ENCODE results near the gene TMF1.

TMF1 gene

GRCh38 chr3:69080233-69080920 is 28.2 kb upstream of the TMF1 start, which contains the start of gene UBA3:
Gene UBA3 (minus strand): TSS chr3:69080365. CDS start chr3:69080353, 12 bp downstream.
- DNase-seq (ENCODE audit: low read depth) = peak; percentile 95
- peak within 1 kb of the TSS; percentile 69 for H3K4me3 ChIP-seq (ENCODE audit: low read depth, low read length)
- TF ChIP-seq CTCF (IDR thresholded peaks at IDR 0.05; ENCODE audit: insufficient read depth, low read depth, low read length, missing control alignments) = no peak

GRCh38 chr3:69079269-69080159 is 27.4 kb upstream of the TMF1 start:
- H3K4me3 ChIP-seq (ENCODE audit: low read depth, low read length) = peak overlapping the region; percentile 69
- peak; percentile 30 for DNase-seq (ENCODE audit: low read depth)
- TF ChIP-seq CTCF (IDR thresholded peaks at IDR 0.05; ENCODE audit: insufficient read depth, low read depth, low read length, missing control alignments) = no peak

- no peak overlapping the region for H3K4me3 ChIP-seq (ENCODE audit: low read depth, low read length)
- DNase-seq (ENCODE audit: low read depth) = no peak
- no peak for TF ChIP-seq CTCF (IDR thresholded peaks at IDR 0.05; ENCODE audit: insufficient read depth, low read depth, low read length, missing control alignments)
These were observed 20.8 kb upstream of the TMF1 start for GRCh38 chr3:69072928-69073327.

- DNase-seq (ENCODE audit: low read depth) = no peak
- TF ChIP-seq CTCF (IDR thresholded peaks at IDR 0.05; ENCODE audit: insufficient read depth, low read depth, low read length, missing control alignments) = no peak
- no peak overlapping the region for H3K4me3 ChIP-seq (ENCODE audit: low read depth, low read length)
These were observed 14.0 kb upstream of the TMF1 start for GRCh38 chr3:69066121-69066520.

- no peak for DNase-seq (ENCODE audit: low read depth)
- TF ChIP-seq CTCF (IDR thresholded peaks at IDR 0.05; ENCODE audit: insufficient read depth, low read depth, low read length, missing control alignments) = no peak
- no peak overlapping the region for H3K4me3 ChIP-seq (ENCODE audit: low read depth, low read length)
These were observed 13.3 kb upstream of the TMF1 start for GRCh38 chr3:69065318-69065964.

GRCh38 chr3:69063636-69064035 is 11.5 kb upstream of the TMF1 start:
- no peak for DNase-seq (ENCODE audit: low read depth)
- TF ChIP-seq CTCF (IDR thresholded peaks at IDR 0.05; ENCODE audit: insufficient read depth, low read depth, low read length, missing control alignments) = no peak
- H3K4me3 ChIP-seq (ENCODE audit: low read depth, low read length) = no peak overlapping the region
